ENCODE results near the gene RGS21.

GRCh38 chr1:192268468-192269052, 48.2 kb upstream of the RGS21 start:
- TF ChIP-seq CTCF (conservative IDR thresholded peaks at IDR 0.05; ENCODE audit: low read depth, low read length), result no peak
- no peak for TF ChIP-seq POLR2A (IDR thresholded peaks at IDR 0.05; ENCODE audit: low read depth, low read length)
- no peak for TF ChIP-seq MAZ (IDR thresholded peaks at IDR 0.05; ENCODE audit: borderline replicate concordance, low read depth, low read length)
- no peak for TF ChIP-seq MAFK (IDR thresholded peaks at IDR 0.05; ENCODE audit: low read depth, low read length)
- no peak for TF ChIP-seq CEBPB (IDR thresholded peaks at IDR 0.05; ENCODE audit: low read depth, low read length)
- no peak for TF ChIP-seq BHLHE40 (IDR thresholded peaks at IDR 0.05; ENCODE audit: low read depth, low read length)
- TF ChIP-seq RAD21 (IDR thresholded peaks at IDR 0.05; ENCODE audit: low read length), result no peak
- no peak for TF ChIP-seq MXI1 (IDR thresholded peaks at IDR 0.05; ENCODE audit: borderline replicate concordance, low read depth, low read length)
- TF ChIP-seq SMC3 (IDR thresholded peaks at IDR 0.05; ENCODE audit: low read depth, low read length), result no peak

All from IMR-90 (cell line).